Left hindlimb (tissue), 1 donor: ENCODE data around the gene NEBL.

ENCODE experiments used
- DNase-seq: peaks from one replicate; pipeline ENCODE4 v3.0.0-alpha.2; 2018

The NEBL gene

GRCh38 chr10:20776384-20777118, 120.6 kb downstream of the NEBL start:
- no peak for DNase-seq

DNA sequence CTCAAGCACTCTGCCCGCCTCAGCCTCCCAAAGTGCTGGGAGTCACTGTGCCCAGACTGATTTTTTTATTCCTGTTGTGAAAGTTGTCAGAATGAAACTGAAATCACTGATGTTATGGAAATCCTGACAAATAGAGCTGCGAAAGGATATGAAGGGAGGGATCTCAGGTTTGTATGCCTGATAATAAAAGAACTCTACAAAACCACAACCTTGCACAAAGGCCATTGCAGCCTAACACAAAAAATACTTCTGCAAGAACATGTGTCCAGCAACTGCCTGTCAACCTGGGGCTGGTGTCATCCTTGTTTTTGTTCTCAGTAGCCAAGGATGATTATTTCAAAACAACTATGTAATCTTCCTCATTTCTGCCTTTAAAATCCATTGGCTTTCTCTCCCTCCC, 126.1 kb downstream of the NEBL start:
- no peak for DNase-seq

GRCh38 chr10:20769481-20769880, 127.6 kb downstream of the NEBL start:
- DNase-seq: no peak

- no peak for DNase-seq
These were observed 128.3 kb downstream of the NEBL start for GRCh38 chr10:20768843-20769242.

GRCh38 chr10:20767028-20767427, 130.1 kb downstream of the NEBL start:
- DNase-seq: peak; percentile 34

- no peak for DNase-seq
These were observed 132.0 kb downstream of the NEBL start for GRCh38 chr10:20765066-20765465.

DNA sequence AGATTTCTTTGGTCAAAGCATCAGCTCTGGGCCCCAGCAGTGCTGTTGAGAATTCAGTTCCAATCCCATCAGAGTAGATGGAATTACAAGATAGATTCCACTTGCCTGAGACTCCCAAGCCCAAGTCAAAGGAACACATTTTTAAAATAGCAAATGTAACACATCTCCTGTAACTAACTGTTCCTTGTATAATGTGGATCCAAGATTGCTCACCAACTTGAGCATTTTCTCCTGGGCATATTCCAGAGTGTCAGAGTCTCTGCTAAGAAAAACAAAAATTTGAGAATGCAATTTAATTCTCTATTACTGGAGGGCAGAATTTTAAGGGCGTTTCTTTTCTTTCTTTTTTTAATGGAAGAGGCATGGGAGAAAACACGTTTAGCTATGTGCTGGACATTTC, 136.7 kb downstream of the NEBL start:
- DNase-seq: no peak

DNA sequence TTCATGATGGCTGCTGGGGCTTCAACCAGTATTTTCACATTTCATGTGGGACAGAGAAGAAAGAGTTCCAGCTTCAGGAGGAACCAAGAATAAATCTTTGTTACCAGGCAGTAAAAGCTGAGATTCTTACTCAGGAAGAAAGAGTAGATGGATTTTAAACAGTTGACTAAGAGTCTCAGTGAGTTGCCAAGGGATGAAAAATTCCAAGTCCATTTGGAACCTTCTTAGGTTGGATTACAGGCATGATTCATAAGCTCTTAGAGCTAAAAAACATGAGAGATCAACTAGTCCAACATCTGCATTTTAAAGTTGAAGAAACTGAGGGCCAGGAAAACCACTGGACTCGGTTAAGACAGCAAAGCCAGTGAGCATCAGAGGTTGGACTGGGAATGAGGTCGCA, 148.6 kb downstream of the NEBL start:
- DNase-seq: no peak

DNA sequence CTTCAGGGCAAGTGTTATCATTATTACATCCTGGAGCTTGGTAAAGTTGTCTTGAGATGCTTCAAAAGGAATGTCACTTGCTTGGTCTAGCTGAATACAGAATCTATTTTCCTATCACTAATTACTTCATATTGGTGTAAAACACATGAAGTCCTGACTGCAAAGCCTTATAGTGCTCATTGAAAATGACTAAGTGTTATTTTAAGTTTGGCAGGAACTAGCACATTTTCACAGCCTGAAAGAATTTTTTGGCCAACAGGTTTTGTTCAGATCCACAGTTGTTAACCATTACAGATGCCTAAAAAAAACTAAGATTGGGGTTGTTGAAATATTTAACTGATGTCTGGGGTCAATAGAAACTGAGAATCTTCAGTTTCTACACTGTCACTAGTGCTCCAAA, 149.3 kb downstream of the NEBL start:
- no peak for DNase-seq

GRCh38 chr10:20746856-20747255, 150.3 kb downstream of the NEBL start:
- DNase-seq: no peak

GRCh38 chr10:20745556-20746375, 151.3 kb downstream of the NEBL start:
- no peak for DNase-seq

- DNase-seq: no peak
These were observed 152.3 kb downstream of the NEBL start for GRCh38 chr10:20744821-20745220.

DNA sequence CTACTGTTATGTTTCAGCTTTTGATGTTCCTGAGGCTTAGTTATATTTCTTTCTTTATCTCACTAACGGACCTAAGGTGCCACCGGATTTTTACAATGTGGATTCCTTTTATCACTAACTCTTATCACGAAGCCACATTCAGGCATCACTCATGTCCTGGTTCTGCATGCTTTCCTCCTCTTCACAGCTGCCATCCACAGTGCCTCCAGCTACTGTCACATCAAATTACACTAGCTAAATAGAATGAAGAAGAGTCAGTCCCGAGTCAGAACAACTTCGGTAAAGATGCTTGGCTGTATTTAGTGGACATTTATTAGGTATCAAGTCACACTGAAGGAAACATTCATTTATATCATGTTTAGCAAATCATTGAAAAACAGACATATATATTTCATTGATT, 153.2 kb downstream of the NEBL start:
- no peak for DNase-seq

DNA sequence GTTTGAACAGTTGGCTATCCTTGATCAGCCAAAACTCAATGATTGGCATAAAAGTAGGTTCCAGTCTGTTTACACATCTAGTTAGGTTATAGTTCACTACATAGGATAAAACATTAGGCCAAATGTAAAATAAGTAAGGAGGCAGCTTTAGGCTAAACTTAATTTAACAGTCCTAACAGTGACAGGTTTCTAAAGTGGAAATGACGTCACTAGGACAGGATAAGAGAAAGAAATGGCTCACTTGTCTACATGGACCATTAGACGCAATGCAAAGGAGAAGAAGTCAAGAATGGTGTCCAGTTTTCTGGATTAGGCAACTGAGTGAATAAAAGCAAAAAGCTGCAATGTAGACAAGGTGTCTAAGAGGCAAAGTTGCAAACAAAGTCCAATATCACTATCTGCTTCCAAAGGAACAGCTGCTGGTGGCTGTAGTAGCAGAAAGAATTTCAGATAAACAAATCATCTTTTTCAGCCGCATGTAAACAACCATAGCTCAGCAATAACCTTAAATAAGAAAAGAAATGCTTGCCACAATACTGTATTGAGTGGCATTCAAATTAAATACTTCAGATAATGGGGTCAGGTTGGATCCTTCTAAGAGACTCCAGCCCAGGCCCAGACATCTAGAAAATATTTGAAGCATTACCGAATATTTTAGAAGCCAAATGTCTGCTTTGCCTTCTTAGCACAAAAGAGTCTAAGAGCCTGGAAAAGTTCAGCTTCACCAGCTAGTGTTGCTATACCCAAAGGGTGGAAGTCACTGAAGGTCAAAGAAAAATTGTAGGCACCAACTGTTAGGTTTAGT, 154.2 kb downstream of the NEBL start:
- DNase-seq: no peak

GRCh38 chr10:20740120-20740519, 157.0 kb downstream of the NEBL start:
- no peak for DNase-seq

- no peak for DNase-seq
These were observed 160.0 kb downstream of the NEBL start for GRCh38 chr10:20737107-20737506.
